Left ventricle myocardium inferior (tissue), 1 donor: ENCODE results near the gene SYTL5. TPM values are rescaled to one million over a fixed set of nuclear protein-coding genes. Genes with fewer than 3 reads are reported as not detected.

Experiments used
- DNase-seq: peaks from one replicate; pipeline ENCODE4 v3.0.0-alpha.2; 2020
- H3K27ac ChIP-seq: fragments of 200-600 bp; replicated peaks from 2 replicates; pipeline ENCODE4 v1.8.0; 2021
- H3K27me3 ChIP-seq: fragments of 200-600 bp; 2 replicates; pipeline ENCODE4 v1.8.0; 2021; ENCODE audit warnings: low read depth
- H3K36me3 ChIP-seq: fragments of 200-600 bp; 2 replicates; pipeline ENCODE4 v1.8.0; 2021
- H3K4me1 ChIP-seq: fragments of 200-600 bp; 2 replicates; pipeline ENCODE4 v1.8.0; 2021
- H3K4me3 ChIP-seq: fragments of 200-600 bp; 2 replicates; pipeline ENCODE4 v1.8.0; 2021; ENCODE audit warnings: mild to moderate bottlenecking, moderate library complexity
- H3K9me3 ChIP-seq: fragments of 200-600 bp; replicated peaks from 2 replicates; pipeline ENCODE4 v1.8.0; 2021
- intact Hi-C: fragments of 100-400 bp; cut with micrococcal nuclease; formaldehyde crosslinking; loops from one replicate; pipeline ENCODE4 v1.11.0; 2022
- long read RNA-seq: library from polyadenylated mRNA; unstranded; transcript quantifications from one replicate; pipeline ENCODE4 v2.0.0, GENCODE V29; 2021
- total RNA-seq: library from RNA; stranded (reverse); fragmentation: NEBNext Ultra II Directional; extraction: Animal tissue kit (Norgen Biotek cat#: 25700); gene quantifications from one replicate; pipeline ENCODE4 v1.2.1, GENCODE V29; 2021
- TF ChIP-seq, protein P1 (sequence below): fragments of 200-600 bp; IDR thresholded peaks from 2 replicates; pipeline ENCODE4 v1.8.0; 2021; ENCODE audit warnings: antibody characterized with exemption, mild to moderate bottlenecking, borderline replicate concordance
- donor health status: DM: no; HTN: yes; CAD: no; lungs with severe emphysema.

Gene SYTL5
- total RNA-seq: 0.41 TPM
- long read RNA-seq: 0 reads

DNA sequence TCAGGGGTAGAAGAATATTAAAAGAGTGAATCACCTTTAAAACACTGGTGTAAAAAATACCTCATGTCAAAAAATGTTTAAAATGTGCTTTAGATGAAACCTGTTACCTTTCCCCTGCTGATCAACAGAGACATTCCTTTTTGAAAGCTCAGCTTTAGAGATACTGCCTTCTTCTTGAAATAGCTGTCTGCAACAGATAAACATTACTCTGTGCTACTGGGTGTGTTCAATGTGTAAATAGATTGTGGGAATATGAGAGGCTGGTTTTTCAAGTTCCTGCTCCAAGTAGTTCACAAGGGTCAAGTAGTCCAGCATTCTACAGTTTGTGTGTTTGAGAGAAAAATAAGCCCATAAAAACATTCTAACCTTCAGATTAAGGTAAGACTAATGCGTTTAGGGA, at the start of gene SYTL5:
Gene SYTL5 (plus strand): TSS at position 263 of the 400 bp plus-strand sequence. CDS start 27,337 bp downstream, outside the sequence.
- no peak for DNase-seq
- Histone ChIP-seq H3K4me3 (no peak within 1 kb of the TSS), H3K27ac (no peak within 1 kb of the TSS), H3K9me3 (no peaks in the 10 kb centered on the region), H3K4me1 (no peaks in the 10 kb centered on the region), H3K27me3 (no peaks in the 10 kb centered on the region), H3K36me3 (no peaks in the 10 kb centered on the region)
- TF ChIP-seq, protein P1, sequence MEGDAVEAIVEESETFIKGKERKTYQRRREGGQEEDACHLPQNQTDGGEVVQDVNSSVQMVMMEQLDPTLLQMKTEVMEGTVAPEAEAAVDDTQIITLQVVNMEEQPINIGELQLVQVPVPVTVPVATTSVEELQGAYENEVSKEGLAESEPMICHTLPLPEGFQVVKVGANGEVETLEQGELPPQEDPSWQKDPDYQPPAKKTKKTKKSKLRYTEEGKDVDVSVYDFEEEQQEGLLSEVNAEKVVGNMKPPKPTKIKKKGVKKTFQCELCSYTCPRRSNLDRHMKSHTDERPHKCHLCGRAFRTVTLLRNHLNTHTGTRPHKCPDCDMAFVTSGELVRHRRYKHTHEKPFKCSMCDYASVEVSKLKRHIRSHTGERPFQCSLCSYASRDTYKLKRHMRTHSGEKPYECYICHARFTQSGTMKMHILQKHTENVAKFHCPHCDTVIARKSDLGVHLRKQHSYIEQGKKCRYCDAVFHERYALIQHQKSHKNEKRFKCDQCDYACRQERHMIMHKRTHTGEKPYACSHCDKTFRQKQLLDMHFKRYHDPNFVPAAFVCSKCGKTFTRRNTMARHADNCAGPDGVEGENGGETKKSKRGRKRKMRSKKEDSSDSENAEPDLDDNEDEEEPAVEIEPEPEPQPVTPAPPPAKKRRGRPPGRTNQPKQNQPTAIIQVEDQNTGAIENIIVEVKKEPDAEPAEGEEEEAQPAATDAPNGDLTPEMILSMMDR: no peak
- intact Hi-C loops: no loop called here

GRCh38 chrX:37958525-37959211, 47.7 kb upstream of the SYTL5 start:
- H3K4me1 ChIP-seq: no peaks in the 10 kb centered on the region
- no peak overlapping the region for H3K4me3 ChIP-seq
- intact Hi-C loops: no loop called here
- no peaks in the 10 kb centered on the region for H3K36me3 ChIP-seq
- DNase-seq: no peak
- H3K27ac ChIP-seq: no peak overlapping the region
- TF ChIP-seq, protein P1: no peak
- no peaks in the 10 kb centered on the region for H3K27me3 ChIP-seq
- H3K9me3 ChIP-seq: no peaks in the 10 kb centered on the region

GRCh38 chrX:37959212-37960021, 46.9 kb upstream of the SYTL5 start:
- no peak for DNase-seq
- Histone ChIP-seq H3K9me3 (no peaks in the 10 kb centered on the region), H3K4me3 (no peak overlapping the region), H3K27me3 (no peaks in the 10 kb centered on the region), H3K27ac (no peak overlapping the region), H3K36me3 (no peaks in the 10 kb centered on the region), H3K4me1 (no peaks in the 10 kb centered on the region)
- TF ChIP-seq, protein P1: no peak
- intact Hi-C loops: no loop called here

DNA sequence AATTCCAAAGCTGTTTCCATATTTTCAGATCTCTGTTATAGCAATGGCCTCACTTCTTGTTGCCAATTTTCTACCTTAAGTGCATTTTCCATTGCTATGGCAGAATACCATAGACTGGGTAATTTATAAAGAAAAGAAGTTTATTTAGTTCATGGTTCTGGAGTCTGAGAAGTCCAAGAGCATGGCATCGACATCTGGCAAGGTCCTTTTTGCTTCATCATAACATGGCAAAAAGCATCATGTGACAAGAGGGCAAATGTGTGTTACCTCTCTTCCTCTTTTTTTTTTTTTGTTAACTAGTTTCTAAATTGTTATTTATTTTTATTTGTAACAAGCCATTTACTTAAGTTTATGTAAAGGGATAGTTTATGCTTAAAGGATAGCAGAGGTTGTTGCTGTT, 45.2 kb upstream of the SYTL5 start:
- Histone ChIP-seq H3K27me3 (no peaks in the 10 kb centered on the region), H3K9me3 (no peaks in the 10 kb centered on the region), H3K4me3 (no peak overlapping the region), H3K27ac (no peak overlapping the region), H3K4me1 (no peaks in the 10 kb centered on the region), H3K36me3 (no peaks in the 10 kb centered on the region)
- intact Hi-C loops: no loop called here
- DNase-seq: no peak
- TF ChIP-seq, protein P1: no peak

GRCh38 chrX:37967714-37968113, 38.6 kb upstream of the SYTL5 start:
- H3K9me3 ChIP-seq: no peaks in the 10 kb centered on the region
- no peak overlapping the region for H3K27ac ChIP-seq
- no peak overlapping the region for H3K4me3 ChIP-seq
- intact Hi-C loops: no loop called here
- DNase-seq: no peak
- TF ChIP-seq, protein P1: no peak
- no peaks in the 10 kb centered on the region for H3K4me1 ChIP-seq
- no peaks in the 10 kb centered on the region for H3K27me3 ChIP-seq
- no peaks in the 10 kb centered on the region for H3K36me3 ChIP-seq
